Choroid plexus epithelial cell (primary cell): ENCODE data around the gene TNNI3K.

ENCODE experiments used
- DNase-seq: peaks from one replicate; pipeline ENCODE4 v3.0.0-alpha.2; 2010; ENCODE audit warnings: low read depth
- H3K4me3 ChIP-seq: 2 replicates; pipeline ENCODE4 v1.5.1; 2011; ENCODE audit warnings: low read depth, mild to moderate bottlenecking, control low read depth, low read length, moderate library complexity
- CTCF ChIP-seq: conservative IDR thresholded peaks from 2 replicates; pipeline ENCODE4 v1.5.1; 2011; ENCODE audit warnings: low read depth, mild to moderate bottlenecking, control low read depth, inconsistent platforms, low read length, moderate library complexity

The TNNI3K gene

GRCh38 chr1:74235153-74235552 is at the start of gene TNNI3K:
Gene TNNI3K (plus strand): TSS chr1:74235387. CDS start chr1:74235452, 65 bp downstream.
- H3K4me3 ChIP-seq = no peak within 1 kb of the TSS
- no peak for TF ChIP-seq CTCF
- DNase-seq = no peak

- DNase-seq = peak; percentile 56
- no peak overlapping the region for H3K4me3 ChIP-seq
- TF ChIP-seq CTCF = no peak
These were observed 41.3 kb upstream of the TNNI3K start for GRCh38 chr1:74193908-74194307.

- TF ChIP-seq CTCF = no peak
- no peak for DNase-seq
- H3K4me3 ChIP-seq = no peak overlapping the region
These were observed 39.8 kb upstream of the TNNI3K start for GRCh38 chr1:74195339-74195738.

GRCh38 chr1:74197255-74197654 is 37.9 kb upstream of the TNNI3K start:
- no peak for TF ChIP-seq CTCF
- DNase-seq = no peak
- peak overlapping the region; percentile 75 for H3K4me3 ChIP-seq

- no peak for TF ChIP-seq CTCF
- DNase-seq = peak; percentile 96
- peak within 1 kb of the TSS; percentile 75 for H3K4me3 ChIP-seq
These were observed 37.3 kb upstream of the TNNI3K start, which contains the start of the genes FPGT and LRRIQ3 for GRCh38 chr1:74197657-74198552. Gene FPGT (plus strand): TSS chr1:74198242. CDS start chr1:74198279, 37 bp downstream. Gene LRRIQ3 (minus strand): TSS chr1:74198176. CDS start chr1:74183684, 14,492 bp downstream.

- no peak overlapping the region for H3K4me3 ChIP-seq
- TF ChIP-seq CTCF = no peak
- DNase-seq = no peak
These were observed 35.7 kb upstream of the TNNI3K start for GRCh38 chr1:74199504-74199903.

- TF ChIP-seq CTCF = no peak
- DNase-seq = peak; percentile 25
- no peak overlapping the region for H3K4me3 ChIP-seq
These were observed 29.9 kb upstream of the TNNI3K start for GRCh38 chr1:74205266-74205665.
